Activated T-cell treated with anti-CD3 and anti-CD28 coated beads for 4 hours (primary cell): ENCODE results near the gene ALLC.

Experiments
- DNase-seq: peaks from one replicate; pipeline ENCODE4 v3.0.0-alpha.2; 2020

The ALLC gene

GRCh38 chr2:3727397-3728045 is 69.5 kb downstream of the ALLC start:
- no peak for DNase-seq

- no peak for DNase-seq
These were observed 70.4 kb downstream of the ALLC start for GRCh38 chr2:3728104-3729054.

- no peak for DNase-seq
These were observed 71.1 kb downstream of the ALLC start for GRCh38 chr2:3729055-3729448.

GRCh38 chr2:3729786-3730185 is 71.8 kb downstream of the ALLC start:
- no peak for DNase-seq

GRCh38 chr2:3730646-3731045 is 72.6 kb downstream of the ALLC start:
- DNase-seq: no peak

- no peak for DNase-seq
These were observed 73.8 kb downstream of the ALLC start for GRCh38 chr2:3731829-3732228.

- DNase-seq: no peak
These were observed 78.1 kb downstream of the ALLC start for GRCh38 chr2:3736112-3736511.

GRCh38 chr2:3737128-3737527 is 79.1 kb downstream of the ALLC start:
- no peak for DNase-seq

- no peak for DNase-seq
These were observed 80.5 kb downstream of the ALLC start for GRCh38 chr2:3738454-3738853.

GRCh38 chr2:3739313-3739712 is 81.3 kb downstream of the ALLC start:
- no peak for DNase-seq

- DNase-seq: no peak
These were observed 83.4 kb downstream of the ALLC start for GRCh38 chr2:3741396-3741795.

GRCh38 chr2:3741867-3742602 is 84.0 kb downstream of the ALLC start:
- no peak for DNase-seq

- DNase-seq: no peak
These were observed 84.9 kb downstream of the ALLC start for GRCh38 chr2:3742743-3743508.

GRCh38 chr2:3743951-3744555 is 86.1 kb downstream of the ALLC start:
- DNase-seq: no peak

GRCh38 chr2:3745920-3746319 is 87.9 kb downstream of the ALLC start:
- DNase-seq: no peak

GRCh38 chr2:3747032-3747654 is 89.1 kb downstream of the ALLC start:
- no peak for DNase-seq

- DNase-seq: no peak
These were observed 89.8 kb downstream of the ALLC start for GRCh38 chr2:3747826-3748225.

GRCh38 chr2:3749201-3749600 is 91.2 kb downstream of the ALLC start:
- DNase-seq: no peak

- no peak for DNase-seq
These were observed 93.3 kb downstream of the ALLC start for GRCh38 chr2:3751251-3751650.

GRCh38 chr2:3751806-3752205 is 93.8 kb downstream of the ALLC start:
- DNase-seq: no peak
